NCI-H146 (cell line): ENCODE results near the gene HPD.
"Not testable (repeated sequence)": the region's sequence is repeated elsewhere in the genome, so short reads cannot be mapped to it uniquely, and the experiment has no call there.

ENCODE experiments used
- DNase-seq: peaks from one replicate; lab custom pipeline; 2025; lab: John Stamatoyannopoulos, UW

Gene HPD

GRCh38 chr12:121798787-121799155, 59.9 kb downstream of the HPD start:
- DNase-seq = peak; percentile 50

- DNase-seq = peak; percentile 97
Observed at GRCh38 chr12:121797937-121798786, 60.5 kb downstream of the HPD start.

- DNase-seq = peak; percentile 93
Observed at GRCh38 chr12:121796855-121797751, 61.6 kb downstream of the HPD start.

- DNase-seq = peak; percentile 61
Observed at GRCh38 chr12:121795034-121795968, 63.4 kb downstream of the HPD start.

- no peak for DNase-seq
Observed at GRCh38 chr12:121794534-121795033, 64.1 kb downstream of the HPD start.

GRCh38 chr12:121793838-121794533, 64.7 kb downstream of the HPD start:
- no peak for DNase-seq

- DNase-seq = no peak
Observed at GRCh38 chr12:121793440-121793837, 65.2 kb downstream of the HPD start, which contains the start of gene RHOF. Gene RHOF (minus strand): TSS chr12:121793688. CDS start chr12:121793633, 55 bp downstream.

GRCh38 chr12:121792607-121793439, 65.8 kb downstream of the HPD start:
- DNase-seq = no peak

- no peak for DNase-seq
Observed at GRCh38 chr12:121791671-121792551, 66.7 kb downstream of the HPD start.

- DNase-seq = not testable (repeated sequence)
Observed at GRCh38 chr12:121790785-121791184, 67.9 kb downstream of the HPD start.

GRCh38 chr12:121789800-121790728, 68.6 kb downstream of the HPD start:
- DNase-seq = no peak
